Upper lobe of left lung (tissue), 6 donors: ENCODE results near the gene SEC62. TPM values are rescaled to one million over a fixed set of nuclear protein-coding genes. Genes with fewer than 3 reads are reported as not detected.

Experiments
- ATAC-seq, 2 donors: fragments of 200-7000 bp; cut with Tn5 transposase; one replicate each; pipeline ENCODE4 v1.9.1; 2022; ENCODE audit warnings: mild to moderate bottlenecking in 2 of 2, moderate library complexity in 2 of 2; ENCODE audit not compliant: low FRiP score in 2 of 2
- DNase-seq, 2 donors: peaks; one replicate each; pipeline ENCODE4 v3.0.0-alpha.2; 2019 to 2020
- H3K27ac ChIP-seq, 4 donors: fragments of 200-600 bp; sonication (generic); one replicate each; pipeline ENCODE4 v1.5.1; 2016 to 2019
- H3K27me3 ChIP-seq, 4 donors: fragments of 200-600 bp; sonication (generic); one replicate each; pipeline ENCODE4 v1.5.1; 2017 to 2019
- H3K36me3 ChIP-seq, 4 donors: fragments of 200-600 bp; sonication (generic); one replicate each; pipeline ENCODE4 v1.5.1; 2016 to 2019
- H3K4me1 ChIP-seq, 4 donors: fragments of 200-600 bp; sonication (generic); one replicate each; pipeline ENCODE4 v1.5.1; 2018 to 2019
- H3K4me3 ChIP-seq, 4 donors: fragments of 200-600 bp; sonication (generic); one replicate each; pipeline ENCODE4 v1.5.1; 2017 to 2019; ENCODE audit warnings: mild to moderate bottlenecking in 2 of 4, moderate library complexity in 1 of 4
- H3K9me3 ChIP-seq, 4 donors: fragments of 200-600 bp; sonication (generic); one replicate each; pipeline ENCODE4 v1.5.1; 2018 to 2019
- EP300 ChIP-seq, 4 donors: sonication (generic); formaldehyde crosslinking; IDR thresholded peaks; one replicate each; pipeline ENCODE4 v1.5.1; 2017; ENCODE audit warnings: antibody characterized with exemption in 4 of 4, control low read depth in 2 of 4
- POLR2A ChIP-seq, 4 donors: fragments of 450-650 bp; IDR thresholded peaks; one replicate each; pipeline ENCODE4 v1.5.1; 2016 to 2017; ENCODE audit warnings: antibody characterized with exemption in 4 of 4, mild to moderate bottlenecking in 2 of 4
- POLR2AphosphoS5 ChIP-seq, 2 donors: sonication (generic); formaldehyde crosslinking; IDR thresholded peaks; one replicate each; pipeline ENCODE4 v1.5.1; 2017; ENCODE audit warnings: antibody characterized with exemption in 2 of 2
- WGBS, 2 donors: methylation state at CpG; one replicate each; pipeline ENCODE4 v1.1.5; 2017 to 2018; 5-methylcytosine and 5-hydroxymethylcytosine counted together
- total RNA-seq, 6 donors: library from RNA; depleted of rRNA in 4 of 6; stranded (reverse); fragments of >200 nt in 4 of 6; gene quantifications; one replicate each; pipeline versions ENCODE4 v1.1.0 to v1.2.1, GENCODE V29; 2016 to 2021
- TF ChIP-seq, protein P1 (sequence below), 6 experiments: fragments of 450-650 bp in 4 of 6; fragments of 200-600 bp in 2 of 6; sonication (generic) in 2 of 6; IDR thresholded peaks; one replicate each; pipeline ENCODE4 v1.5.1; 2016 to 2019; ENCODE audit warnings: antibody characterized with exemption in 6 of 6
- donor health status: DM: no; HTN: no; CAD: no; lungs with moderate emphysema.
- donor health status: DM: no; HTN: yes; CAD: no; lungs with severe emphysema.

SEC62 gene
- total RNA-seq, 6 donors from 2014 or later = 30.0 to 129 (median 72.9) TPM

DNA sequence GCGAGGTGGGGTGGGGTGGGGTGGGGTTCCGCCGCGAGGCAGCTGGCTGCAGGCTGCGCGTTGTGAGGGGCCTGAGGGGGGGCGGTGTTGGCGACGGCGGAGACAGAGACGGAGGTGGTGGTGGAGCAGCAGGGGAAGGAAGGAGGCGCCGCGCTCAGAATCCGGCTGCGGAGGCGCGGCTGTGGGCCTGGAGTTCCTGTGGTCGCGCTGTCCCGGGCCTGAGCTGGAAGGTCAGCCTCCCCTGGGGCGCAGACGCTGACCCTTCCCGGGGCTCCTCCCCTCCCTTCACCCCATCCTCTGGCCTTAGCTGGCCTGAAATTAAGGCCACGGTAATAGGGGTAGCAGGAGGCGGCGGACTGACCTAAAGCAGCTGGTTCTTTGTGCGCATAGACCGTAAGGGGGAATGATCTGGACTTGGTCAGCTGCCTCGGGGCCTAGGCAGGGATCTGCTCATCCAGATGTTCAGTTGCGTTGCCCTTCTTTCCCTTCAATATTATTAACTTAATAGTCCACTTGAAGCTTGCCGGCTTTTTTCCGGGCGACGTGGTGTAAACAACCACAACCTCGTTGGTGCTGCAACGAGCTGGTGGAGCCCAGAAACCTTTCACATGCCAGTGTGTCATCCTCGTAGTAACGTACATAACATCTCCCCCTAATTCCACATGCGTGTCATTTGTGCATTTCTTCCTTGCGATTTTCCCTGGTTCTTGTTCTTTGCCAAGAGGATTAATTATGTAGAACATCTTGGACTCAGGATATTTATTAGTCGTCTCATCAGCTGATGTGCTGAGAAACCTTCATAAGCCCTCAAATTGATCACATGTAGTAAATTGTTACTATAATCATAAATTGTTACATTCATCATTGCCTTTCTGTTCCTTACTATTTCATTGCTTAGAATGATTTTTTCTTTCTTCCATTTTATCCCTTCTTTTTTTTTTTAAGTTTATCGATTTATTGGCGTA lies 626 bp downstream of the SEC62 start:
- Histone ChIP-seq H3K4me3 (peak overlapping the region; percentile 77 to 88 (median 84)), H3K4me1 (peaks cover 28 to 37% (median 32%) of the 10 kb centered on the region in 4 donors), H3K36me3 (no peaks in the 10 kb centered on the region), H3K9me3 (no peaks in the 10 kb centered on the region), H3K27ac (peak overlapping the region; percentile 97 to 99 (median 98)), H3K27me3 (no peaks in the 10 kb centered on the region)
- peak; percentile 89 to 92 for ATAC-seq
- 4 to 8% methylated on average over 19 to 40 of the region's 44 CpGs for WGBS, 2 donors
- DNase-seq = peak in 1 of 2 donors; percentile 59
- TF ChIP-seq POLR2A (IDR thresholded peaks at IDR 0.05) (no peak), POLR2AphosphoS5 (IDR thresholded peaks at IDR 0.05) (peak in 1 of 2 donors; percentile 15)

GRCh38 chr3:169968224-169968885 lies 1.7 kb downstream of the SEC62 start:
- 45 to 50% methylated on average over 2 of the region's 2 CpGs for WGBS, 2 donors
- Histone ChIP-seq H3K4me1 (peaks cover 28 to 42% (median 32%) of the 10 kb centered on the region in 4 donors), H3K36me3 (no peaks in the 10 kb centered on the region), H3K4me3 (peak overlapping the region in 2 of 4 donors; percentile 77 to 82), H3K27me3 (no peaks in the 10 kb centered on the region), H3K9me3 (no peaks in the 10 kb centered on the region), H3K27ac (peak overlapping the region in 2 of 4 donors; percentile 97 to 98)
- no peak for TF ChIP-seq POLR2AphosphoS5 (IDR thresholded peaks at IDR 0.05)
- TF ChIP-seq, protein P1, sequence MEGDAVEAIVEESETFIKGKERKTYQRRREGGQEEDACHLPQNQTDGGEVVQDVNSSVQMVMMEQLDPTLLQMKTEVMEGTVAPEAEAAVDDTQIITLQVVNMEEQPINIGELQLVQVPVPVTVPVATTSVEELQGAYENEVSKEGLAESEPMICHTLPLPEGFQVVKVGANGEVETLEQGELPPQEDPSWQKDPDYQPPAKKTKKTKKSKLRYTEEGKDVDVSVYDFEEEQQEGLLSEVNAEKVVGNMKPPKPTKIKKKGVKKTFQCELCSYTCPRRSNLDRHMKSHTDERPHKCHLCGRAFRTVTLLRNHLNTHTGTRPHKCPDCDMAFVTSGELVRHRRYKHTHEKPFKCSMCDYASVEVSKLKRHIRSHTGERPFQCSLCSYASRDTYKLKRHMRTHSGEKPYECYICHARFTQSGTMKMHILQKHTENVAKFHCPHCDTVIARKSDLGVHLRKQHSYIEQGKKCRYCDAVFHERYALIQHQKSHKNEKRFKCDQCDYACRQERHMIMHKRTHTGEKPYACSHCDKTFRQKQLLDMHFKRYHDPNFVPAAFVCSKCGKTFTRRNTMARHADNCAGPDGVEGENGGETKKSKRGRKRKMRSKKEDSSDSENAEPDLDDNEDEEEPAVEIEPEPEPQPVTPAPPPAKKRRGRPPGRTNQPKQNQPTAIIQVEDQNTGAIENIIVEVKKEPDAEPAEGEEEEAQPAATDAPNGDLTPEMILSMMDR (IDR thresholded peaks at IDR 0.05) = no peak
- no peak for TF ChIP-seq POLR2A (IDR thresholded peaks at IDR 0.05)
- TF ChIP-seq EP300 (IDR thresholded peaks at IDR 0.05) = no peak
- no peak for ATAC-seq
- no peak for DNase-seq

DNA sequence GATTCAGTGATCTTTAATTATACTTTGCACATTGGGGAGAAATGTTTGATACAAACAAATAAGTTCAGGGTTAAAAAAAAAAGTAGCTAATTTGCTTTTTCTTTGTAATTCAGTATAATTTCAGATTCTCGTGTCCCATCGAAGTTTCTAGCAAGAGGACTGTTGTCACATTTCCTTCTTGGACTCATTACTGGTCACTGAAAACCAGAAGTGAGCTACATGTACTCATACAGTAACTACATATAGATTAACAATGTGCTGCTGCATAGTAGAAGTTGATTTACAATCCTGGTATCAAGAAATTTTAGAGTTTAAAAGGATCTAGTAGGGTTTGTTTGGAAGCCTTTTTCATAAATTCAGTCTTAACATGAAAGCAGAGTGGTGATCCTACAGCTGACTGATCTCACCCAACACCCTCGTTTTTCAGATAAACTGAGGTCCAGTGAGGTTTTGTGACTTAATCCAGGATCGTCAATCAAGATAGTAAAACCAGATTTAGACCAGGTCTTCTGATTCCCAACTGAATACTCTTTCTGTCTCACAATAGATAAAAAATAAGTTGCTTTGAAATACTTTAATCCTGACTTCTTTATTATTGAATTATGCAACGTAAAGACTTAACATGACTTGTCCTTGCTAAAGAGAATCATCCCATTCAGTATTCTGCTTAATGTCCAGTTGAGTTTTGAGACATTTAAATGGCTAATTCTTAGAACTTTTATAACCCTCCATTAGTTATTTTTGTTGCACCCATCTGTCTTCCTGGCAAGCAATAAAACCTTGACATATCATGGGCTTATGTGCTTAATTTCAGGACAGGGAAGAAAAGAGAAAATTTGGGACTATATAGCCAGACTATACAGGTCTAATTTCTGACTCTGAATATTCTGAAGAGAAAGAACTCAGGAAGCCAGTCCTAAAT lies 2.8 kb downstream of the SEC62 start:
- DNase-seq = no peak
- 61 to 63% methylated on average over 5 of the region's 5 CpGs for WGBS, 2 donors
- no peaks in the 10 kb centered on the region for H3K9me3 ChIP-seq
- H3K36me3 ChIP-seq = no peaks in the 10 kb centered on the region
- no peak overlapping the region for H3K27ac ChIP-seq
- H3K4me3 ChIP-seq = no peak overlapping the region
- peaks cover 28 to 42% (median 32%) of the 10 kb centered on the region in 4 donors for H3K4me1 ChIP-seq
- no peaks in the 10 kb centered on the region for H3K27me3 ChIP-seq
- no peak for TF ChIP-seq POLR2AphosphoS5 (IDR thresholded peaks at IDR 0.05)
- no peak for TF ChIP-seq POLR2A (IDR thresholded peaks at IDR 0.05)
- no peak for TF ChIP-seq EP300 (IDR thresholded peaks at IDR 0.05)
- TF ChIP-seq, protein P1 (IDR thresholded peaks at IDR 0.05) = no peak
- ATAC-seq = no peak

DNA sequence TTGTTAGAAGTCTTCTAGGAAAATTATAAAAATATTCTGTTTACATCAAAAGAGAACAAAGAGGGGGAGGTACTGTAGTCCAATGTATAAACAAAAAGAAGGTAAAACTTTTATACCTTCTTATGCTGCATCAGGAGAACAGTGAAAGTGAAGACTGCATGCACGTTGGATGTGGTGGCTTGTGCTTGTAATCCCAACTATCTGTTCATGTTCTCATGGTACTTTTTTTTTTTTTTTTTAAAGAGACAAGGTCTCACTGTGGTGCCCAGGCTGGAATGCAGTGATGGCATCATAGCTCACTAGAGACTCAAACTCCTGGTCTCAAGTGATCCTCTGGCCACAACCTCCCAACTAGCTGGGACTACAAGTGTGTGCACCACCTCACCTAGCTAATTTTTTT lies 4.2 kb downstream of the SEC62 start:
- DNase-seq = no peak
- no peak overlapping the region for H3K4me3 ChIP-seq
- no peaks in the 10 kb centered on the region for H3K9me3 ChIP-seq
- TF ChIP-seq EP300 (IDR thresholded peaks at IDR 0.05) = no peak
- 41 to 68% methylated on average over 1 of the region's 1 CpG for WGBS, 2 donors
- no peak overlapping the region for H3K27ac ChIP-seq
- no peaks in the 10 kb centered on the region for H3K27me3 ChIP-seq
- H3K4me1 ChIP-seq = peaks cover 27 to 42% (median 32%) of the 10 kb centered on the region in 4 donors
- H3K36me3 ChIP-seq = peaks cover 0 to 6% (median 0%) of the 10 kb centered on the region in 4 donors
- no peak for ATAC-seq

GRCh38 chr3:169971522-169971921 lies 4.9 kb downstream of the SEC62 start:
- H3K36me3 ChIP-seq = peaks cover 0 to 13% (median under 1%) of the 10 kb centered on the region in 4 donors
- H3K4me1 ChIP-seq = peaks cover 22 to 38% (median 32%) of the 10 kb centered on the region in 4 donors
- no peak overlapping the region for H3K27ac ChIP-seq
- 93% methylated on average over 2 of the region's 2 CpGs for WGBS, 2 donors
- ATAC-seq = no peak
- no peaks in the 10 kb centered on the region for H3K27me3 ChIP-seq
- no peaks in the 10 kb centered on the region for H3K9me3 ChIP-seq
- TF ChIP-seq EP300 (IDR thresholded peaks at IDR 0.05) (no peak), POLR2AphosphoS5 (IDR thresholded peaks at IDR 0.05) (no peak), POLR2A (IDR thresholded peaks at IDR 0.05) (no peak)
- TF ChIP-seq, protein P1 (IDR thresholded peaks at IDR 0.05) = no peak
- DNase-seq = no peak
- H3K4me3 ChIP-seq = no peak overlapping the region
